ENCODE data around the gene ACAP1.

DNA sequence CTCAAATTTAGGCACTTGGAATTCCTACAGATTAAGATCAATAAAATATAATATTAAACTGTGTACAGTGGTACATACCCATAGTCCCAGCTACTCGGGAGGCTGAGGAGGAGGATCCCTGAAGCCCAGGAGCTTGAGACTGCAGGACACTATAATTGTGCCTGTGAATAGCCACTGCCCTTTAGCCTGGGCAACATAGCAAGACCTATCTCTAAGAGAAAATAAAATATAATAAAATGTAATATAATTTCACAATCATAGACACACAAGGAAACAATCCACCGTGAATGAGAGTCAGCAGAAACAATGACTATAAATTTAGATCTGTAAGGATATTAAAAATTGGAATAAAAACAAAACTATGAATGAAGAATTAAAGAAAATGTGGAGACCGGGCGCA, 34.5 kb downstream of the ACAP1 start:
- TF ChIP-seq, protein P1, sequence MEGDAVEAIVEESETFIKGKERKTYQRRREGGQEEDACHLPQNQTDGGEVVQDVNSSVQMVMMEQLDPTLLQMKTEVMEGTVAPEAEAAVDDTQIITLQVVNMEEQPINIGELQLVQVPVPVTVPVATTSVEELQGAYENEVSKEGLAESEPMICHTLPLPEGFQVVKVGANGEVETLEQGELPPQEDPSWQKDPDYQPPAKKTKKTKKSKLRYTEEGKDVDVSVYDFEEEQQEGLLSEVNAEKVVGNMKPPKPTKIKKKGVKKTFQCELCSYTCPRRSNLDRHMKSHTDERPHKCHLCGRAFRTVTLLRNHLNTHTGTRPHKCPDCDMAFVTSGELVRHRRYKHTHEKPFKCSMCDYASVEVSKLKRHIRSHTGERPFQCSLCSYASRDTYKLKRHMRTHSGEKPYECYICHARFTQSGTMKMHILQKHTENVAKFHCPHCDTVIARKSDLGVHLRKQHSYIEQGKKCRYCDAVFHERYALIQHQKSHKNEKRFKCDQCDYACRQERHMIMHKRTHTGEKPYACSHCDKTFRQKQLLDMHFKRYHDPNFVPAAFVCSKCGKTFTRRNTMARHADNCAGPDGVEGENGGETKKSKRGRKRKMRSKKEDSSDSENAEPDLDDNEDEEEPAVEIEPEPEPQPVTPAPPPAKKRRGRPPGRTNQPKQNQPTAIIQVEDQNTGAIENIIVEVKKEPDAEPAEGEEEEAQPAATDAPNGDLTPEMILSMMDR (IDR thresholded peaks at IDR 0.05) = no peak
- TF ChIP-seq POLR2A (IDR thresholded peaks at IDR 0.05) = no peak
